OCI-M1 (cell line): ENCODE data around the gene INS.
"Not testable (repeated sequence)": the region's sequence is repeated elsewhere in the genome, so short reads cannot be mapped to it uniquely, and the experiment has no call there.

Experiments
- DNase-seq: peaks from one replicate; lab custom pipeline; 2025; lab: John Stamatoyannopoulos, UW

INS gene

DNA sequence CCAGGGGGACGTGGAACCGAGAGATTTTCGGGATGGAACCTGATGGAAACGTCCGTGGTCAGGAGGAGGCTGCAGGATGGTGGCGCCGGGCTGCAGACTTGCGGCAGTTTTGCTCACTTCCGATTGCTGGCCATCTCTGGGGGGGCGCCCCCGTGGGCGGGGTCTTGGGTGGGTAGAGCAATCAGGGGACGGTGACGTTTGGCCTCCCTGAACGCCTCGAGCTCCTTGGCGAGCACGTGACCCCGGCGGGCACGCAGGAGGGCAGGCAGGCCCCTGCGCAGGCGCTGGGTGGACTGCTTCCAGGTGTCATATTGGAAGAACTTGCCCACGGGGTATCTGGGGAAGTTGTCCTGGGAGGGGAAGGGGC is 28.2 kb downstream of the INS start:
- no peak for DNase-seq

DNA sequence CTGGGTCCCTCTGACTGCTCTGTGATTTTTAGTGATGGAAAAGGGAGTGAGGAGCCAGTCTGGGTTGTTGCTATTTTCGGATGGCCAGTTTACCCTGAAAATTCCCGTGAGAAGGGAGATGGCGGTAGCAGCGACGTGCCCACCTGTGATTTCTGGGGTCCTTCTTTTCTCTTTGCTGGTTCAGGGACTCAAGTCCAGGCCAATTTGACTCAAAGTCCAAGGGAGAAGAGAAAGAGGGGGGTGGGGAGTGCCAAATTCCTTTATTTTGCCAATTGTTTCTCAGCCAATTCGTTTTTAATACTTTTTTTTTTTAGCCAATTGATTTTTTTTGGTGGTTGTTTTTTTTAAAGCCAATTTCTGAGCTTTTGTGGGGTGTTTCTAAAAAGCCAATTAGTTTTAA is 28.8 kb downstream of the INS start:
- DNase-seq: no peak

DNA sequence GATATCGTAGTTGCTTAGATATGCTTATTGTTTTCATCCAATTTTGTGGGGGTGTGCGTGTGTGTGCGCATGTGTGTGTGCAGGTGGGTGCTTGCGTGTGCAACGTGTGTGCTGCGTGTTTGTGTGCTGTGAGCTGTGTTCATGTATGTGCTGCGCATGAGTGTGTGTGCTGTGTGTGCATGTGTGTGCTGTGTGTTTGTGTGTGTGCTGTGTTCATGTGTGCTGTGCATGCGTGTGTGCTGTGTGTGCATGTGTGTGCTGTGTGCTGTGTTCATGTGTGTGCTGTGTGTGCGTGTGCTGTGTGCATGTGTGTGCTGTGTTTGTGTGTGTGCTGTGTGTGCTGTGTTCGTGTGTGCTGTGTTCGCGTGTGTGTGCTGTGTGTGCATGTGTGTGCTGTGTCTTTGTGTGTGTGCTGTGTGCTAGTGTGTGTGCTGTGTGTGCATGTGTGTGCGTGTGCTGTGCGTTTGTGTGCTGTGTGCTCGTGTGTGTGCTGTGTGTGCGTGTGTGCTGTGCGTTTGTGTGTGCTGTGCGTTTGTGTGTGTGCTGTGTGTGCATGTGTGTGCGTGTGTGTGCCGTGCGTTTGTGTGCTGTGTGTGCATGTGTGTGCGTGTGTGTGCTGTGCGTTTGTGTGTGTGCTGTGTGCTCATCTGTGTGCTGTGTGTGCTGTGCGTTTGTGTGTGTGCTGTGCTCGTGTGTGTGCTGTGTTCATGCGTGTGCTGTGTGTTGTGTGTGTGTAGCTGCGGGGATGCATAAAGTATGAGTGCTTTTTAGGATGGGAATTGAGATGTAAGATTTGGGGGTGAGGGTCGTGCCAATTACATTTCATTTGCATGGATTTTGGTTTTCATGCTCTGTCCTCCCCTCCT is 29.4 kb downstream of the INS start:
- no peak for DNase-seq

DNA sequence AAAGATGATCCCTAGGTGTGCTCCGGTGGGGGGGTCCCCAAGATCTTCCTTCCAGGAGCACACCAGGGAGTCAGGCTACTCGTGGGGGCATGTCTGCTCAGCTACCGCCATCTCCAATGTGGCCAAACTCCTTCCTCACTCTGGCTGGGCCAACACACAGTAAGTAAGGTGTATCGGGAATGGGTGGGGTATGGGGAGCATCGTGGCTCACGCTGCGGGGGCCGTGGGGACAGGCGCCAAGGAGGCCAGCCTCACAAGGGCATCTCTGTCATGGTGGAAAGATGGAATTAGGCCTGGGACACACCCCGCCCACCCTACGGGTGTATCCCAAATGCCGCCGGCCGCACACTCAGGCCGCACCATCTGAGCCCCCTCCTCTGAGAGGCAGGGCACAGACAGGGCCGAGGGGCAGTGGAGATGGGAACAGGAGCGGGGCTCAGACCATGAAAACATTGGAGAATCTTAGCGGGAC is 30.1 kb downstream of the INS start:
- no peak for DNase-seq

DNA sequence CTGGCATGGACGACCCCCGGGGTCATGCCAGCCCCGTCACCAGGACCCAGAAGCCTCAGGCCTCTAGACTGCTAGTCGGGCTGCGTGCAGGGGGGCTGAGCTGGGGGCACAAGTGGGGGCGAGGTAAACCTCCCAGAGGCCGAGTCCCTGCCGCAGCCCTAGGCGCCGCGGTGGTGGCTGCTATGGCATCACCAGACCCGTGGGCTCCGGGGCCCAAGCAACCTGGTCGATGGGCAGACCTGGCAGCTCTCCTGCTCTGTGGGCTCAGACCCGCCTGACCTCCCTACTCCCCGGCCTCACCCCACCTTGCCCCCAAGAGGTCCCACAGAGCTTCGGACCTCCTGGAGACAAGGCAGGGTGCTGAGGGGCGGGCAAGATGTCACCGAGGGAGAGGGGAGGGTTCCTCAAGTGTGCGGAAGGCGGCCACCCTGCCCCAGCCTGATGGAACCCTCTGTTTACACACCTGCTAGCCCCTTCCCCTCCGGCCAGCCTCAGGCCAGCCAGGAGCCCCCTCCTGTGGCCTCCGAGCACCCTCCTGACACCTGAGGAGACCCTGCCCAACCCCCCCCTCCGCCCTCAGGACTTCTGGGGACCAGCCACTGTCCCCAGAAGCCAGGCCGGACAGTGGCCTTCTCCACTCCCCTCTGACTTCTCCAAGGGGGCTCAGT is 31.2 kb downstream of the INS start:
- no peak for DNase-seq

DNA sequence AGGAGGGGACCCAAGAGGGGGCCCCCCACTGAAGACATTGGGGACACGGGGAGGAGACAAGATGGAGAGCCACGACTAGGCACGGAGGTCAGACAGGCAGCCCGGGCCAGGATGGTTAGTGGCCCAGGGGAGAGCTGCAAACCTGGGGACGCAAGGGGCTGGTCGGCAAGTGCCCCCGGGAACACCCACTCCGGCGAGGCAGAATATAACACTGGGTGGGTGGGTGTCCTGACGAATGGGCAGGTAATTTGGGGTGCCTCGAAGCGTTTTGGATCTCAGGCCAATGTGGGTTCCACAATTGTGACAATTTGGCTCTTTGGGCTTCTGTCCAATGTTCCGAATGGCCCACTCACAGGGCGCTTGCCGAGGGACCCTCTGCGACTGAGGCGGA is 31.7 kb downstream of the INS start:
- no peak for DNase-seq

DNA sequence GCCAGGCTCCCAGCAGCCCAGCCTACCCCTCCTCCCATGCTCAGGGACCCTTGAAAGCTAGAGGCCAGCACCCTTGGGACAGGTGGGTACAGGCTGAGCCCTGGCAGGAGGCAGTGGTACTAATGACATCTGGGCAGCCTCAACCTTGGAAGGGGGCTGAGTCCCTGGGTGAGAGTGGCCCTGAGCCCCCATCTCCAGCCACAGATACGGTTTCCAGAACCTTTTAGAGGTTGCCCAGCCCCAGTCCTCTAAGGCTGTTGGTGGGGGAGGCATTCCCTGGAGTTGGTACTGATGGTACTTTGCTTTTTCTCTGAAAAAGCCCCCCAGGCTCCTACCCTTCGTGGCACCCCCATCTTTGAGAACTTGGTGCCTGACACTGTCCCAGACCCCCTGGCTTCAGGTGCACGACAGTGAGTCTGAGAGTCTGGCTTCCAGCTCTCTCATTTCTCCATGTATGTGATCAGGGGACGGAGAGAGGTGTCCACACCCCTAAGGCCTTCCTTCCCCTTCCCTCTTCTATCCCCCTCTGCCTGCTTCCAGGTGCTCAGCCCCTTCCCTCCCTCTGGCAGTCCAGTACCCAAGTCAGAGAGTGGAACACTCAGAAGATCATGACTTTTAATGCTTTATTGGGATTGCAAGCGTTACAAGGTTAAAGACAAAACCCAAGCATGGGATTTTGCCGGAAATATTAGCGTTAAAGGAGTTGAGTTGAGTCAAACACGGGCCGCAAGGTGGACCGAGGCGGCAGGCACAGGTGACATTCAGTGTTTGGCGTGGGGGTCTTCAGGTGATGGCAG is 32.3 kb downstream of the INS start:
- no peak for DNase-seq

DNA sequence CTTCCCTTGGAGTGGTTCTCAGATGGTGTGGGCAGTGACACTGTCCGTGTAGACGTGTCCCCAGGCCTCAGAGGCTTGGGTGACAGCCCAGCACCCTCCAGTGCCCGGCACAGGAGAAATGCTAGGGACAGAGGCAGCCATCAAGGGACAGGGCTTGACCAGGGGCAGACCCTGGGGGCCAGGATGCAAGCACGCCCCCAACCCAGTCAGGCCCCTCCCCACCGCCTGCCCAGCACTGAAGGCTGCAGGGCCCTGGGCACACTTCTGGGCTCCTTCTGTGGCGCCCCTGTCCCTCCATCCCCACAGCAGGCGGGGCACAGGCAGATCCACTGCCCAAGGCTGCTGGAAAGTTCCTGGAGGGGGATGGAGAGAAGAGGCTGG is 32.9 kb downstream of the INS start:
- no peak for DNase-seq

DNA sequence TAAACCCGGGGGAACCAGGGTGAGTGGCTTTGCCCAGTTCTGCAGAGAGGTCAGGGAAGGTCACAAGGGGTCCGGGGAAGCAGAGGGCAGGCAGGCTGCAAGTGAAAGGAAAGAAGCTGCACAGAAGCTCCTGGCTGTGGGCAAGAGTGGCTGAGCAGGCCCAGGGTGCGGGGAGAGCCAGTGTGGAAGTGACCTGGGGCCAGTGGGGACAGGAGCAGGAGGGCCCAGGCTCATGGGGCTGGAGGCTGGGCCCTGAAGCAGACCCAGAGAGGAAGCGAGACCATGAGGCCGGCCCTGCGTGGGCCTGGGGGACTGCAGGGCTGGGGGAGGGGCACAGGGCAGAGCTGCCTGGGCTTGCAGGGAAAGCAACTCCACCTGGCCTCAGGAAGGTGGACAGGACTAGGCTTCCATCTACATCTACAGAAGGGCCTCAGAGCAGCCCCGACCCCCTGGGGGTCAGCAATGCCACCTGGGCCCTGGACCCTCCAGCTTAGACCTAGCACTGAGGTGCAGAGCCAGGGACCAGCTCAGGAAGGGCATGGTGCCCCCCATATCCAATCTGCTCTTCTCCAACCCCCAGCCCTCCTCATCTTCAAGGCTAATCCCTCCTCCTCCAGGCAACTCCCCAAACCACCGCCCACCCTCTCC is 33.4 kb downstream of the INS start:
- DNase-seq: no peak

DNA sequence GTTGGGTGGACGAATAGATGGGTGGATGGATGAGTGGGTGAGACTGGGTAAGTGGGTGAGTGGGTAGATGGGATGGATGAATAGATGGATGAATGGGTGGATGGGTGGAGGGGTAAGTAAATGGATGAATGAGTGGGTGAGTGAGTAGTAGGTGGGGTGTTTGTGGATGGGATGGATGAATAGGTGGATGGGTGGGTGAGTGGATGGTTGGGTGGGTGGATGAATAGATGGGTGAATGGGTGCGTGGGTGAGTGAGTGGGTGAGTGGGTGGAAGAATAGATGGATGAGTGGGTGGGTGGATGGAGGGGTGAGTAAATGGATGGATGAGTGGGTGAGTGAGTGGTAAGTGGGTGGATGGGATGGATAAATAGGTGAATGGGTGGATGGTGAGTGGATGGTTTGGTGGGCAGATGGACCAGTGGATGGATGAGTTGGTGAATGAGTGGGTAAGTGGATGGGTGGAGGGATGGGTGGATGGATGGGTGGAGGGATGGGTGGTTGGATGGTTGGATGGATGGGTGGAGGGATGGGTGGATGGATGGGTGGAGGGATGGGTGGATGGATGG is 34.4 kb downstream of the INS start:
- no peak for DNase-seq

DNA sequence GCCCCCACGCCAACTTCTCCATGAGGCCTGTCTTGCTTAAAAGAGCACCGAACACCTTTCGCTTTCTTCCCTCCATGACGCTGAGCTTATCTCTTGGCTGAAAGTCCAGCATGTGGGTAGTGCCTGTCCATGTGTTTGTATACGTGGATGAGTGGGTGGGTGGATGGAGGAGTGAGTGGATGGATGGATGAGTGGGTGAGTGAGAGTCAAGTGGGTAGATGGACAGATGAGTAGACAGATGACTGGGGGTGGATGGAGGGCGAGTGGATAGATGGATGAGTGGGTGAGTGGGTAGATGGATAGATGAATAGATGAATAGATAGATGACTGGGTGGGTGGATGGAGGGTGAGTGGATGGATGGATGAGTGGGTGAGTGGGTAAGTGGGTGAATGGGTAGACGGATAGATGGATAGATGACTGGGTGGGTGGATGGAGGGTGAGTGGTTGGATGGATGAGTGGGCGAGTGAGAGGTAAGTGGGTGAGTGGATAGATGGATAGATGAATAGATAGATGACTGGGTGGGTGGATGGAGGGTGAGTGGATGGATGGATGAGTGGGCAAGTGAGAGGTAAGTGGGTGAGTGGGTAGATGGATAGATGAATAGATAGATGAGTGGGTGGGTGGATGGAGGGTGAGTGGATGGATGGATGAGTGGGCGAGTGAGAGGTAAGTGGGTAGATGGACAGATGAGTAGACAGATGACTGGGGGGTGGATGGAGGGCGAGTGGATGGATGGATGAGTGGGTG is 36.1 kb downstream of the INS start:
- DNase-seq: not testable (repeated sequence)

DNA sequence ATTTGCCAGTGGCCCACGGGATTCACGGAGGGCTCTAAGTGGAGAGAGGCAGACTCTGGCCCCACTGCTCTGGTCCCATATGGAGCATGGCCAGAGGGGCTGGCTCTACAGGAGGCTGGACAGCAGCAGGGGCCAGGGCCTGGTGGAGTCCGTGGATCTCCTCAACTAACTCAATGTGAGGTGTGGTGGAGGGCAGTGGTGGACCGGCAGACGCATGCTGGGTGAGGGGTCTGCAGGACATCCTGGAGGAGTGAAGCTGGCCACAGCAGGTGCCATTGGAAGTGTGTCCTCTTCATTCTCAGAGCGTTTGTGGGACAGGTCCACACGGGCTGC is 37.4 kb downstream of the INS start:
- no peak for DNase-seq

DNA sequence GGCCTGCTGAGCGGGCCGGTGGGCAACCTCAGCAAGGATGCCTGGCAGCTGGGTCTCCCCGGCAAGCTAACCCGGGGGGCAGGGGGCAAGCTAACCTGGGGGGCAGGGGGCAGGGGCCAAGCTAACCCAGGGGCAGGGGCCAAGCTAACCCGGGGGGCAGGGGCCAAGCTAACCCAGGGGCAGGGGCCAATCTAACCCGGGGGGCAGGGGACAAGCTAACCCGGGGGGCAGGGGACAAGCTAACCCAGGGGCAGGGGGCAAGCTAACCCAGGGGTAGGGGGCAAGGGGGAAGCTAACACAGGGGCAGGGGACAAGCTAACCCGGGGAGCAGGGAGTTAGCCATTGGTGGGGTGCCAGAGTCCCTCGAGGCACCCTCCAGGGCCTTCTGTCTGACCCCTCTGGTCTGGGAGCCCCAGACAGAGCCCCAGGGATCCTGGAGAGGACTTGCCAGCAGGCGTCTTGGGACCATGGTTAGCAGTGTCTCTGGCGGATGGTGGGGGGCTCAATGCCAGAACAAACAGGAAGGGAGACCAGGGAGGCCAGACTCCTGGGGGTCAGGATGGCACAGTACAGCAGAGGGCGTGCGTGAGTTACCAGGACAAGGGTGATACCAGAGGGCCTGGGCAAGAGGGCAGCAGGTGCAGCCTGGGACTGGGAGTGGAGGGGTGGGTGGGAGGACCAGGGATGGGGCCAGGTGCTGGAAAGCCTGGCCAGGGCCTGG is 37.9 kb downstream of the INS start:
- DNase-seq: no peak

DNA sequence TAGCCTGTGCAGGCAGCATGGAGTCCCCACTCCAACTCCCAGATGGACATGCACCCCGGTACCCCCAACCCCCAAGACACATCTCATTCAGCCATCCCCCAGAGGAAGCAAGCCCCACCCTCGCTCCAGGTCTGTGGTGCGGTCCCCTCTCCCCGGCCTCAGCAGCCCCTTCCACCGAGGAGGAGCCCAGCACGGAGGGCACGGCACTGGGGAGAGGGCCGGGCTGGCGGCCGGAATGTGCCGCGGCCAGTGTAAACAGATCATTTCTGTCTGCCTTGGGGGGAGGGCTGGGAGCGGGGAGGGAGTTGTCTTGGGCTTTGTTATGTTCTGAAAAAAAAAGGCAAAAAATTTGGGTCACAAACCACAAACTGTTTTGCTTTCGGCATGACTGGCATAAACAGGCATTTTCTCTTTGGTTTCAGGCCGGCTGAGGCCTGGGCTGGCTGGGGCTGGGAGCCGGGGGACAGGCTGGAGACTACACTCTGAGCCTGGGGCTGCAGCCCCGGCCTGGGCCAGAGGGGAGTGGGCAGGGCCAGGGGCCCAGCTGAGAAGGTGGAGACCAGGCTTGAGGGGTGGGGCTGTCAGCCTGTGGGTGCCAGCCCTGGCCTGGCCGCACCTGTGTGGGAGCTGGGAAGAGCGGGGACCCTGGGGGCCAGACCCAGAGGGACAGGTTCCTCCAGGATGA is 38.6 kb downstream of the INS start:
- DNase-seq: no peak

DNA sequence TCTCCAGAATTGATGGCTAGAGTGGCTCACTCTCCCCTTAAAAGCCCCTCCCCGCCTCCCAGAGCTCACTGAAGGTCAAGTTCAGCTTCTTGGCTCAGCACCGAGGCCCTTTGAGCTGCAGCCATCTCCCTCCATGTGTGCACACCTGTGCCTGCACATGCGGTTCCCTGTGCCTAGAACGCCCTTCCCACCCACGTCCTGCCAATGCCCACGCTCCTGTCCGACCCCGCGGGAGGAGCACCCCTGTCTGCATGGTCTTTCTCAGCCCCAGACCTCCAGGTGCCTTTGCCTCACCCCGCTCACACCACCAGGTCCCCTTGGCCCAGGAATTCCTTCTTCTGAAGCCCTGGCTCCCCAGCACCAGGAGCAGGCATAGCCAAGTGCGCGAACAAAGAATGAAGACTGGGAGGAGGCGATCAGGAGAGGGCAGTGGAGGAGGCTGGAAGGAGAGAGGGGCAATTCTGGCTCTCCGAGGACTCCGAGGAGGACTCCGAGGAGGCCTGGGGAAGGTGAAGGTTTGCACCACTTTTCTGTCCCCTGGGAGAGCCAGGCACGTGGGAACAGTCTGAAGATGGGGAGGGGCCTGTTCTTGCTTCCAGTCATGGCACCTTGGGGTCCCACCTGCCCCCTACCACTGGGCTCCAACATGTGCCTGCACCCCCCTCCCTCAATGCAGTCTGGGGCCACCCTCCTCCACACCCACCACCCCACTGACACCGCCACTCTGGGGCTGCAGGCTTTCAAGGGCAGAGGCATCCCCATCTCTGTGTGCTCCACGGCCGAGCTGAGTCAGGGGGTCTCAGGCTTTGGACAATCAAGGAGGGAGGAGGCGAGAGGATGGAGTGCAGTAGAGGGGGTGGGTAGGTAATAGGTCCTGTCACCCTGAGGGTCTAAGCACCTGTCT is 39.5 kb downstream of the INS start:
- no peak for DNase-seq

DNA sequence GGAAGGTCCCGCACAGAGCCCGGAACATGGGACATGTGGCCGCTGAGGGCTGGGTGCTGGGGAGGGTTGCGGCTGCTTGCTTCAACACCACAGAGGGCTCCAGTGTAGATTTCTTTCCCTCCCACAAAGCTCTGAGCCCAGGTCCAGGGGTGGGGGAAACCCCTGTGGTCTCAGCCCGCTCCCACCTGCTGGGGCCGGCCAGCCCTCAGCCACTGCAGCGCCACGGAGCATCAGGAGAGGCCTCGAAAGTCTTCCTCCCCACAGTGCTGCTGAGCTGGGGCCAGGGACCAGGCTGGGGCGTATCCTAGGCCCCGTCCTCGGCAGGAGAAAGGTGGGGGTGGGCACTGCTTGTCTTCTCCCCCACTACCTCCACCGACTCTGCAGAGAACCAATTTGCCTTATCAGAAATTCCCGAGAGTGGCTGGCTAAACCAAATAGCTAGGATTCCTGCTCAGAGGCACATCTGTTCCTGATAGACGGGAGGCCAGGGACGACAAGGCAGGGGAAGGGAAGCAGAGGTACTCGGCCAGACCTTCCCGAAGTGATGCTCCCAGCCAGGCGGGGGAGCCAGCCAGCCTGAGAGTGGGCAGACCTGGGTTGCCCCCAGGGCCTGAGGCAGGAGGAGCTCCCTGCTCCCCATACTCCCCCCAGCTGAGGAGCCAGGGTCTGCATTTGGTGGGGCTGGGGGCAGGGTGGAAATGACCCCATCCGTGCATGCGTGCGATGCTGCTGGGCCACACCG is 40.5 kb downstream of the INS start:
- DNase-seq: no peak

DNA sequence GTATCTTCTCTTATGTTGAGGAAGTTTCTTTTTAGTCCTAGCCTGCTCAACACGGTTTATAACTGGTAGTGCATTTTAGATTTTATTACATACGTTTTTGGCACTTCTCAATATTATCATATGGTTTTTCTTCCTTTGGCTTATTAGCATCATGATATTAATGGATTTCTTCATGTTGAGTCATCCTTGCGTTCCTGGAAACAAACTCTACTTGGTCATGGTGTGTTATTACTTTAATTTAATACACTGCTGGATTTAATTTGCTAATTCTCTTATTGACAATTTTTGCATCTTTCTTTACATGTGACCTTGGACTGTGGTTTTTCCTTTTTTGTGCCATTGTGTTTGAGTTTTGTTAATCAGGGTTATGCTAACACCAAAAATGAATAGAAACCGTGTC is 42.3 kb downstream of the INS start:
- DNase-seq: no peak

DNA sequence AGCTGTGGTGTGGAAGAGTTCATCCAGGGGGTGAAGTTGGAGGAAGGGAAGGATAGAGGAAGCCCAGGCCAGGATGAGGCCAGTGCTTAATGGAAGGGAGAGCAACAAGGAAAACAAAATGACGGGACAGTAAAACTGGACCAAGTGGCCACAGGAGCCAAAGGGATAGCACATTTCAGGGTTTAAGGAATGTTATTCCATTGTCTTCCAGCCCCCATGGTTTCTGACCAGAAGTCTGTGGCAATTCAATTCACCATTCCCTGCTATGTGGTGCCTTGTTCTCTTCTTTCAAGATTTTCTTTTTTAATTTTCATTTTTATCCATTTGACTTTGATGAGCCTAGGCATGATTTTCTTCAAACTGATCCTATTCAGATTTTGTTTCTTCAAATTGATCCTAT is 44.3 kb downstream of the INS start:
- no peak for DNase-seq
